Osteocyte (in vitro differentiated cells): Measurements from ENCODE around the gene SPATA33. TPM values are rescaled to one million over a fixed set of nuclear protein-coding genes. Genes with fewer than 3 reads are reported as not detected.
"Not testable (repeated sequence)": the region's sequence is repeated elsewhere in the genome, so short reads cannot be mapped to it uniquely, and the experiment has no call there.

Experiments used
- DNase-seq: peaks from one replicate; pipeline ENCODE4 v3.0.0; 2021; ENCODE audit warnings: mixed read lengths; ENCODE audit not compliant: unreplicated experiment; ENCODE audit errors: extremely low spot score
- H3K27ac Mint-ChIP-seq: one replicate; pipeline ENCODE4 v1.8.0; 2021; ENCODE audit warnings: mild to moderate bottlenecking, mixed read lengths; ENCODE audit not compliant: unreplicated experiment
- H3K27me3 Mint-ChIP-seq: one replicate; pipeline ENCODE4 v1.8.0; 2021; ENCODE audit warnings: mixed read lengths; ENCODE audit not compliant: unreplicated experiment
- H3K36me3 Mint-ChIP-seq: one replicate; pipeline ENCODE4 v1.8.0; 2021; ENCODE audit warnings: mixed read lengths; ENCODE audit not compliant: unreplicated experiment
- H3K4me1 Mint-ChIP-seq: one replicate; pipeline ENCODE4 v1.8.0; 2021; ENCODE audit warnings: mixed read lengths; ENCODE audit not compliant: unreplicated experiment
- H3K4me3 Mint-ChIP-seq: one replicate; pipeline ENCODE4 v1.8.0; 2021; ENCODE audit warnings: mild to moderate bottlenecking, moderate library complexity, mixed read lengths; ENCODE audit not compliant: unreplicated experiment
- H3K9me3 Mint-ChIP-seq: one replicate; pipeline ENCODE4 v1.8.0; 2021; ENCODE audit warnings: mixed read lengths; ENCODE audit not compliant: unreplicated experiment
- total RNA-seq: library from RNA; stranded (reverse); gene quantifications from 2 replicates; pipeline ENCODE4 v1.2.1, GENCODE V29; 2021
- TF ChIP-seq, protein P1 (sequence below): fragments of 200-600 bp; sonication (generic); IDR thresholded peaks from 2 replicates; pipeline ENCODE4 v1.5.0; 2021; ENCODE audit warnings: antibody characterized with exemption, mild to moderate bottlenecking, moderate library complexity

SPATA33 gene
- total RNA-seq, 1 donor from 2014 or later, result 18.3 TPM

GRCh38 chr16:89667000-89667399 lies 9.4 kb downstream of the SPATA33 start:
- not testable (repeated sequence) for H3K27ac Mint-ChIP-seq, H3K27me3 Mint-ChIP-seq, H3K9me3 Mint-ChIP-seq, DNase-seq, H3K4me3 Mint-ChIP-seq, H3K4me1 Mint-ChIP-seq
- TF ChIP-seq, protein P1, sequence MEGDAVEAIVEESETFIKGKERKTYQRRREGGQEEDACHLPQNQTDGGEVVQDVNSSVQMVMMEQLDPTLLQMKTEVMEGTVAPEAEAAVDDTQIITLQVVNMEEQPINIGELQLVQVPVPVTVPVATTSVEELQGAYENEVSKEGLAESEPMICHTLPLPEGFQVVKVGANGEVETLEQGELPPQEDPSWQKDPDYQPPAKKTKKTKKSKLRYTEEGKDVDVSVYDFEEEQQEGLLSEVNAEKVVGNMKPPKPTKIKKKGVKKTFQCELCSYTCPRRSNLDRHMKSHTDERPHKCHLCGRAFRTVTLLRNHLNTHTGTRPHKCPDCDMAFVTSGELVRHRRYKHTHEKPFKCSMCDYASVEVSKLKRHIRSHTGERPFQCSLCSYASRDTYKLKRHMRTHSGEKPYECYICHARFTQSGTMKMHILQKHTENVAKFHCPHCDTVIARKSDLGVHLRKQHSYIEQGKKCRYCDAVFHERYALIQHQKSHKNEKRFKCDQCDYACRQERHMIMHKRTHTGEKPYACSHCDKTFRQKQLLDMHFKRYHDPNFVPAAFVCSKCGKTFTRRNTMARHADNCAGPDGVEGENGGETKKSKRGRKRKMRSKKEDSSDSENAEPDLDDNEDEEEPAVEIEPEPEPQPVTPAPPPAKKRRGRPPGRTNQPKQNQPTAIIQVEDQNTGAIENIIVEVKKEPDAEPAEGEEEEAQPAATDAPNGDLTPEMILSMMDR, result peak; percentile 45
- peaks cover 11% of the 10 kb centered on the region for H3K36me3 Mint-ChIP-seq

DNA sequence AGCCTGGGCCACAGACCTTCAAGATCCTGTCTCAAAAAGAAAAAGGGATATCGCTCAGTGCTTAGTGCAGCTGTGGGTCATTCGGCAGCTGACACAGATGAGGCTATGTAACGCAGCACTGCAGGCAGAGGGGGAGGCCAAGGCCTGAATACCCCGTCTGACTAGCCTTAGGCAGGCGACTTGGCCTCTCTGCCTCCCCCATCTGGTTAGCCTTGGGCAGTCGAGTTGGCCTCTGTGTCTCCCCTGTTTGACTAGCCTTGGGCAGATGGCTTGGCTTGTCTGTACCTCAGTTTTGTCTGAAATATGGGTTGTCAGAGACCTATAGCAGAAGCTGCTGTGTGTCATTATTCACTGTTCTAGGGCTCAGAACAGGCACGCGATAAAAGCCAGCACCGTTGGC lies 10.0 kb downstream of the SPATA33 start:
- peaks cover 2% of the 10 kb centered on the region for H3K4me1 Mint-ChIP-seq
- no peak overlapping the region for H3K27ac Mint-ChIP-seq
- H3K4me3 Mint-ChIP-seq, result no peak overlapping the region
- no peak for DNase-seq
- H3K36me3 Mint-ChIP-seq, result peaks cover 11% of the 10 kb centered on the region
- peaks cover 6% of the 10 kb centered on the region for H3K9me3 Mint-ChIP-seq
- H3K27me3 Mint-ChIP-seq, result no peaks in the 10 kb centered on the region
- TF ChIP-seq, protein P1, result no peak

DNA sequence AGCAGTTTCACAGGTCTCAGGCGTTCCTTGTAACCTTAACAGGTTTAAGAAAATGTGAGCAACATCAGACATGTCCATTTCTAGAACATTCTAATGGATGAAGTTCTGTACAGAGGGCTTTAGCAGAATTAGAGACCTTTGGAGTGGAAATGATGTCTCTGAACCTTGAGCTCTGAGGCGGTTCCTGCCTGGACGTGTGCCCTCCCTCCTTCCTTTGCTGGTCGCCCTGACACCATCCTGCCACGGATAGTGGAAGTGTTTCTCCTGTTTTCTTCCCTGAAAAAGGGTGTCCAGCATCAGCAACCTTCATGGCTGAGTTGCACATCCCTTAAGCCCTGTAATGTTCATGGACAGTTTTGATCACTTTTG lies 11.1 kb downstream of the SPATA33 start:
- Mint-ChIP-seq H3K27ac (no peak overlapping the region), H3K27me3 (no peaks in the 10 kb centered on the region), H3K36me3 (peaks cover 11% of the 10 kb centered on the region), H3K4me1 (peaks cover 2% of the 10 kb centered on the region), H3K4me3 (no peak overlapping the region), H3K9me3 (peaks cover 6% of the 10 kb centered on the region)
- TF ChIP-seq, protein P1, result no peak
- DNase-seq, result no peak

DNA sequence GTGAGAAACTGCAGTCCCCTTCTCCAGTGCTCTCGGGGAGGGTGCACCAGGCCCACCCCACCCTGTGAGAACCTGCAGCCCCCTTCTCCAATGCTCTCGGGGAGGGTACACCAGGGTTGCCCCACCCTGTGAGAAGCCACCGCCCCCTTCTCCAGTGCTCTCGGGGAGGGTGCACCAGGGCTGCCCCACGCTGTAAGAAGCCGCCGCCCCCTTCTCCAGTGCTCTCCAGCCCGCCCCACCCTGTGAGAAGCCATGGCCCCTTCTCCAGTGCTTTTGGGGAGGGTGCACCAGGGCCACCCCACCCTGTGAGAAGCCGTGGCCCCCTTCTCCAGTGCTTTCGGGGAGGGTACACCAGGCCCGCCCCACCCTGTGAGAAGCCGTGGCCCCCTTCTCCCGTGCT lies 12.1 kb downstream of the SPATA33 start:
- no peak for DNase-seq
- Mint-ChIP-seq H3K27me3 (no peaks in the 10 kb centered on the region), H3K36me3 (peaks cover 7% of the 10 kb centered on the region), H3K27ac (no peak overlapping the region), H3K4me3 (no peak overlapping the region), H3K9me3 (peaks cover 6% of the 10 kb centered on the region), H3K4me1 (peaks cover 2% of the 10 kb centered on the region)
- TF ChIP-seq, protein P1, result no peak

DNA sequence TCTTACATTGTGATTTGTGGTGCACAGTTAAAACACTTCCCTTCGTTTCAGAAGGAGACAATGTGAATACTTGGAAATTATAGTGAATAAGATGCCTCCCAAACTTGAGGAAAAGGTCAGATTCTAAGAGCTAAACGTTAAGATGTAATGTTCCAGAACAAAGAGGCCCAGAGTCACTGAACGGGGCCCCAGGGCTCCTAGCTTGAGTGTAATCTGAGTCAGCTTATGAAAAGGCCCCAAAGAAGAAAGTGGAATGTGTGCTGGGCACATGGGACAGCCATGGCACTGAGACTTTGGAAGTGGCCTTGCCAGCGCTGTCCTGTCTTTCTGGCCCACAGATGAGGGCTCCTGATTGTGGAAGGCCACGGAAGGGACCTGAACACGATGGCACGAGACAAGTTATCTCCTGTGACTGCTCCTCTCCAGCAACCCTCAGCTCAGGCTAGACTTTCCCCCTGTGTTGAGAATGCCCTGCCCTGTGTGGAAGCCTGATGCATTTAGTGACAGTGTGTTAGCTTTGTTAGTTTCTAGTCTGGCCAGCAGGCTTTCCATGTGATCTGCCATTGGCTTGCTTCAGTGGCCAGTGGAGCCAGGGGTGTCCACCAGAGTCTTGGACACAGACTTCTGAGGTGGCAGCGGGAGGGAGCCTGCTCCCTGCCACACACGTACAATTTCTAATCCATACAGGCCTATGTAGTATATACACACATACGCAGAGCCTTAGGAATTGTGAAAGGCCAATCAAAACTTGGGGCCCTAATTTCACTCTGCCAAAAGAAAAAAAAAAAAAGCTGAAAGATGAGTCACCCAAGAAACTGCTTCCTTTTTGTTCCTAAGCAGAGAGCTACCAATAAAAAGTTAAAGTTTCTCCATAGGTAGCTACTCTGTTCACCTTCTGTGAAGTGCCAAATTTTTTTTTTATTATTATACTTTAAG lies 13.1 kb downstream of the SPATA33 start:
- no peak for DNase-seq
- H3K4me1 Mint-ChIP-seq, result peaks cover 2% of the 10 kb centered on the region

GRCh38 chr16:89671565-89671964 lies 13.9 kb downstream of the SPATA33 start:
- H3K27ac Mint-ChIP-seq, DNase-seq, H3K9me3 Mint-ChIP-seq, H3K36me3 Mint-ChIP-seq, H3K27me3 Mint-ChIP-seq, H3K4me3 Mint-ChIP-seq, H3K4me1 Mint-ChIP-seq: not testable (repeated sequence)

More for the DNA sequence above, 13.1 kb downstream of the SPATA33 start:
- H3K36me3 Mint-ChIP-seq, result peaks cover 4% of the 10 kb centered on the region
- no peak overlapping the region for H3K27ac Mint-ChIP-seq
- peaks cover 6% of the 10 kb centered on the region for H3K9me3 Mint-ChIP-seq
- H3K4me3 Mint-ChIP-seq, result no peak overlapping the region
- H3K27me3 Mint-ChIP-seq, result no peaks in the 10 kb centered on the region
- TF ChIP-seq, protein P1, result no peak
